ENCODE data around the gene FBXW9.
"Not testable (repeated sequence)": the region's sequence is repeated elsewhere in the genome, so short reads cannot be mapped to it uniquely, and the experiment has no call there.

FBXW9 gene

DNA sequence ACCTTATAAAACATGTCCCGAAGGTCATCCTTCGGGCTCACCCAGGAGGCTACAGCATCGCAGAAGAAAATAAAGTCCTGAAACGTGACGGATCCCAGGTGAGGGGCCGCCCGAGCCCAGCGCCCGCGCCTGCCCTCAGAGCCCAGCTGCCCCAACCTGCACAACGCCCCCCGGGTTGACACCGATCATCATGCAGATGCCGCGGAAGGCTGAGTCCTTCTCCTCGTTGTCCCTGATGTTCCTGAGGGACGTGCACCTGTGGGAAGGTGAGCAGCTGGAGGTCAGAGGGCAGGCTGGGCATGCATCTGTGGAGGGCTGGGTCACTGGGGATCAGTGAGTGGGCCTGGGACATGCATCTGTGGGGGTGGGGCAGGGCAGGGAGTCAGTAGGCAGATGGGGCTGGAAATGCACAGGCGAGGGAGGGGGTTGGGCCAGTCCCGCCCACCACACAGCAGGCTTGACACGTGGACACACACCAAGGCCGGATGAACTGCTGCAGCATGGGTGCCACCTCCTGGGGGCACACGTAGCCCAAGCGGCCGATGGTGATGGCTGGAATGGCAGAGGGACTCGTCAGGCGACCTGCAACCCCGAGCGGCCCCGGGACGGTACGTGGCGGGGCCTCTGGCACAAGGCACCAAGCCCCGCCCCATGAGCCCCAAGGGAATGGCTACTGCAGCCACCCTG lies 5.3 kb upstream of the FBXW9 start:
- no peak overlapping the region for H3K4me3 ChIP-seq (ENCODE audit: control insufficient read depth, low read depth, low read length)
- no peak for DNase-seq (ENCODE audit: low read depth)
- TF ChIP-seq, protein P1, sequence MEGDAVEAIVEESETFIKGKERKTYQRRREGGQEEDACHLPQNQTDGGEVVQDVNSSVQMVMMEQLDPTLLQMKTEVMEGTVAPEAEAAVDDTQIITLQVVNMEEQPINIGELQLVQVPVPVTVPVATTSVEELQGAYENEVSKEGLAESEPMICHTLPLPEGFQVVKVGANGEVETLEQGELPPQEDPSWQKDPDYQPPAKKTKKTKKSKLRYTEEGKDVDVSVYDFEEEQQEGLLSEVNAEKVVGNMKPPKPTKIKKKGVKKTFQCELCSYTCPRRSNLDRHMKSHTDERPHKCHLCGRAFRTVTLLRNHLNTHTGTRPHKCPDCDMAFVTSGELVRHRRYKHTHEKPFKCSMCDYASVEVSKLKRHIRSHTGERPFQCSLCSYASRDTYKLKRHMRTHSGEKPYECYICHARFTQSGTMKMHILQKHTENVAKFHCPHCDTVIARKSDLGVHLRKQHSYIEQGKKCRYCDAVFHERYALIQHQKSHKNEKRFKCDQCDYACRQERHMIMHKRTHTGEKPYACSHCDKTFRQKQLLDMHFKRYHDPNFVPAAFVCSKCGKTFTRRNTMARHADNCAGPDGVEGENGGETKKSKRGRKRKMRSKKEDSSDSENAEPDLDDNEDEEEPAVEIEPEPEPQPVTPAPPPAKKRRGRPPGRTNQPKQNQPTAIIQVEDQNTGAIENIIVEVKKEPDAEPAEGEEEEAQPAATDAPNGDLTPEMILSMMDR (conservative IDR thresholded peaks at IDR 0.05; ENCODE audit: control insufficient read depth, insufficient read depth, low read depth, low read length) = no peak

GRCh38 chr19:12698138-12698537 lies 1.7 kb upstream of the FBXW9 start:
- TF ChIP-seq, protein P1 (conservative IDR thresholded peaks at IDR 0.05; ENCODE audit: control insufficient read depth, insufficient read depth, low read depth, low read length) = no peak
- H3K4me3 ChIP-seq (ENCODE audit: control insufficient read depth, low read depth, low read length) = no peak overlapping the region
- no peak for DNase-seq (ENCODE audit: low read depth)

GRCh38 chr19:12697425-12697824 lies 994 bp upstream of the FBXW9 start:
- not testable (repeated sequence) for H3K4me3 ChIP-seq (ENCODE audit: control insufficient read depth, low read depth, low read length); DNase-seq (ENCODE audit: low read depth)

GRCh38 chr19:12695997-12696365 lies 450 bp downstream of the FBXW9 start:
- DNase-seq (ENCODE audit: low read depth) = no peak

GRCh38 chr19:12695514-12695913 lies 917 bp downstream of the FBXW9 start:
- no peak for DNase-seq (ENCODE audit: low read depth)
- TF ChIP-seq, protein P1 (conservative IDR thresholded peaks at IDR 0.05; ENCODE audit: control insufficient read depth, insufficient read depth, low read depth, low read length) = no peak
- peak overlapping the region; percentile 80 for H3K4me3 ChIP-seq (ENCODE audit: control insufficient read depth, low read depth, low read length)

More at GRCh38 chr19:12695997-12696365, 450 bp downstream of the FBXW9 start:
- TF ChIP-seq, protein P1 (conservative IDR thresholded peaks at IDR 0.05; ENCODE audit: control insufficient read depth, insufficient read depth, low read depth, low read length) = no peak
- H3K4me3 ChIP-seq (ENCODE audit: control insufficient read depth, low read depth, low read length) = peak overlapping the region; percentile 80

DNA sequence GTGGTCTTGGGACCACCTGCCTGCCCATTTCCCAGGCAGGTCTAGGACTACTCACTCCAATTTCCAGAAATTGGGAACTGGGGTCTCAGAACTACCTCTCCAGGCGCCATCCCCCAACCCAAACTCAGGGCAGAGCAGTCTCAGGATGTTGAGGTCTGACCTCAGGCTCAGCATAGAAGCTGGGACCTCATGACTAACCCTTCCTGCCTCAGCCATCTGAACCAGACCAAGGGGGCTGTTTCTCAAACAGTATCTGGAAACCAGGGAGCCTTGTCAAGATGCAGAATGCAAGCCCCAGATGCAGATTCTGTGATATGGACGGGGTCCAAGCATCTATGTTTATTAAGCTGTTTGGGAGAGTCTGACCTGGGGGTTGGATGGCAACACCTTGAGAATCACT lies 1.3 kb downstream of the FBXW9 start:
- TF ChIP-seq, protein P1 (conservative IDR thresholded peaks at IDR 0.05; ENCODE audit: control insufficient read depth, insufficient read depth, low read depth, low read length) = no peak
- no peak overlapping the region for H3K4me3 ChIP-seq (ENCODE audit: control insufficient read depth, low read depth, low read length)
- DNase-seq (ENCODE audit: low read depth) = no peak

DNA sequence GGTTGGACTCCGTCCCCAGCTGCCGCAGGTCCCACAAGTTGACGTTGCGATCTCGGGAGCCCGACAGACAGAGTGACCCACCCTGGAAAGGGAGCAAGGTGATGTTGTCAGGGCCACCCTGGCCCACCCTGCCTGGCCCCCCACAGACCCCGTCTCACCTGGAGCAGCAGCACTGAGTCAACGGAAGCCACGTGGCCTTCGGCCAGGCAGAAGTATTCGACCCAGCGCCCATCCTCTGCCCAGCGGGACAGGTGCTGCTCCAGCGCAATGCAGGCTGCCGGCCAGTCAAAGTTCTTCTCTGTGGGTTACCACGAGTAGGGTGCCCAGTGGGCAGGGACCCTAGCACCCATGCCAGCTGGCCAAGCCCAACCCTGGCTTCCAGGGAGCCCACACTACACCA lies 1.8 kb downstream of the FBXW9 start:
- H3K4me3 ChIP-seq (ENCODE audit: control insufficient read depth, low read depth, low read length) = no peak overlapping the region
- no peak for DNase-seq (ENCODE audit: low read depth)
- TF ChIP-seq, protein P1 (conservative IDR thresholded peaks at IDR 0.05; ENCODE audit: control insufficient read depth, insufficient read depth, low read depth, low read length) = no peak

Data from fibroblast of mammary gland (primary cell).